GM21717 (cell line): ENCODE results near the gene TENT5C.

Source experiments
- ATAC-seq: cut with Tn5 transposase; IDR thresholded peaks from one replicate; pipeline ENCODE4 v1.9.1; 2021; ENCODE audit warnings: mild to moderate bottlenecking, moderate library complexity; ENCODE audit not compliant: unreplicated experiment

The TENT5C gene

GRCh38 chr1:117611894-117612483 is 6.1 kb downstream of the TENT5C start:
- no peak for ATAC-seq

GRCh38 chr1:117612517-117613248 is 6.8 kb downstream of the TENT5C start:
- no peak for ATAC-seq

GRCh38 chr1:117613249-117613968 is 7.6 kb downstream of the TENT5C start:
- no peak for ATAC-seq

GRCh38 chr1:117613969-117614729 is 8.3 kb downstream of the TENT5C start:
- ATAC-seq: no peak

GRCh38 chr1:117615474-117615873 is 9.6 kb downstream of the TENT5C start:
- no peak for ATAC-seq

- ATAC-seq: no peak
Measured at GRCh38 chr1:117616356-117616755, 10.5 kb downstream of the TENT5C start.

GRCh38 chr1:117616967-117617366 is 11.1 kb downstream of the TENT5C start:
- ATAC-seq: no peak

GRCh38 chr1:117618450-117619122 is 12.7 kb downstream of the TENT5C start:
- ATAC-seq: no peak

- ATAC-seq: no peak
Measured at GRCh38 chr1:117620440-117620839, 14.6 kb downstream of the TENT5C start.

GRCh38 chr1:117621316-117621715 is 15.5 kb downstream of the TENT5C start:
- no peak for ATAC-seq

- ATAC-seq: no peak
Measured at GRCh38 chr1:117622726-117623125, 16.9 kb downstream of the TENT5C start.

GRCh38 chr1:117623141-117623540 is 17.3 kb downstream of the TENT5C start:
- no peak for ATAC-seq

GRCh38 chr1:117623698-117624097 is 17.9 kb downstream of the TENT5C start:
- ATAC-seq: no peak

GRCh38 chr1:117627546-117628130 is 21.8 kb downstream of the TENT5C start:
- no peak for ATAC-seq

- ATAC-seq: no peak
Measured at GRCh38 chr1:117628343-117628742, 22.5 kb downstream of the TENT5C start.

- no peak for ATAC-seq
Measured at GRCh38 chr1:117629625-117630422, 24.0 kb downstream of the TENT5C start.

GRCh38 chr1:117630423-117630998 is 24.7 kb downstream of the TENT5C start:
- no peak for ATAC-seq

GRCh38 chr1:117631359-117632160 is 25.7 kb downstream of the TENT5C start:
- ATAC-seq: no peak
